Skeletal muscle satellite cell (primary cell): ENCODE data around the gene NAP1L4.
"Not testable (repeated sequence)": the region's sequence is repeated elsewhere in the genome, so short reads cannot be mapped to it uniquely, and the experiment has no call there.

Experiments
- H3K27me3 ChIP-seq: 2 replicates; pipeline ENCODE4 v1.7.0; 2013; ENCODE audit warnings: low read length; ENCODE audit not compliant: control insufficient read depth, insufficient read depth
- H3K36me3 ChIP-seq: 2 replicates; pipeline ENCODE4 v1.7.0; 2013; ENCODE audit warnings: mild to moderate bottlenecking, control low read depth, low read length; ENCODE audit not compliant: insufficient read depth
- H3K4me1 ChIP-seq: 2 replicates; pipeline ENCODE4 v1.7.0; 2013; ENCODE audit warnings: low read length; ENCODE audit not compliant: control insufficient read depth, insufficient read depth
- H3K4me2 ChIP-seq: 2 replicates; pipeline ENCODE4 v1.7.0; 2013; ENCODE audit warnings: mild to moderate bottlenecking, low read length
- H3K4me3 ChIP-seq: 2 replicates; pipeline ENCODE4 v1.7.0; 2013; ENCODE audit warnings: low read length
- H3K9ac ChIP-seq: 2 replicates; pipeline ENCODE4 v1.7.0; 2013; ENCODE audit warnings: mild to moderate bottlenecking, low read depth, low read length, moderate library complexity
- H3K9me3 ChIP-seq: replicated peaks from 2 replicates; pipeline ENCODE4 v1.7.0; 2013; ENCODE audit warnings: mild to moderate bottlenecking, control low read depth, low read length

NAP1L4 gene

DNA sequence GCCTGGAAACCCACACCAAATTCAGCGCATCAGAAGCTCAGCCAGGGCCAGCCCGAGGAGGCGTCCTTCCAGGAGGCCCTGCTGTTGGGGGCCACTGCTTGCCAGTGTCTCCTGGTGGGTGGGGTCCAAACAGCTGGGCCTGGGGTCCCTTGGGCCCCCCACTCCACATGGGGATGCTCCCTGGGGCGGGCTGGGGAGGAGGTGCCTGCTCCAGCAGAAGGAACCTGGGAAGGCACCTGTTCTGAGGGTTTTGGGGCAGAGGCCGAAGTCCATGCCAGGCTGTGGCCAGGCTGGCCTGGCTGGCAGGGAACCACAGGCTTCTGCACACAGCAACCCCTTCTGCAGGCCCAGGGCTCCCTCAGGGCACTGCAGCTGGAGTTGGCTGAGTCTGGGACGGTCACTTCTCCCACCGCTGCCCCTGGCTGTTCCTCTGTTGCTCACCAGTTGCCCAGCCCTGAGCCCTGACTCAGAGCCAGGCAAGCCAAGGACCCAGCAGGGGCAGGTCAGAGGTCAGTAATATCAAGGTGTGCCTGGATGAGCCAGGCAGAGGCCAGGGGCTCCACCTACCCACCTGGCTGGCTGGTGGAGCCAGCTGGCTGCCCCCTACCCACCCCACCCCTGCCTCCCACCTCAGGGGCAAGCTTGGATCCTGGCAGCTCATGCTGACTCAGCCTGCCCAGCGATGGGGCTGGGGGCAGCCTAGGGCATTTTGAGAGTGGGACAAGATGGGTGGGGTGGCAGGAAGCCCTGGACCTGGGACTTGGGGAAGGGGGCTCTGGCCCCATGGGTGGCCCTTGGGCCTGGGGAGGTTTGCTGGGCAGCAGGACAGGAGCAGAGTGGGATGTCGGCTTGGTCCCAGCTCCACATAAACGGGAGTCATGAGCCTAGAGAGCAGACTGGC, 51.0 kb downstream of the NAP1L4 start:
- Histone ChIP-seq H3K9ac (peak overlapping the region; percentile 26), H3K27me3 (no peaks in the 10 kb centered on the region), H3K4me3 (no peak overlapping the region)

DNA sequence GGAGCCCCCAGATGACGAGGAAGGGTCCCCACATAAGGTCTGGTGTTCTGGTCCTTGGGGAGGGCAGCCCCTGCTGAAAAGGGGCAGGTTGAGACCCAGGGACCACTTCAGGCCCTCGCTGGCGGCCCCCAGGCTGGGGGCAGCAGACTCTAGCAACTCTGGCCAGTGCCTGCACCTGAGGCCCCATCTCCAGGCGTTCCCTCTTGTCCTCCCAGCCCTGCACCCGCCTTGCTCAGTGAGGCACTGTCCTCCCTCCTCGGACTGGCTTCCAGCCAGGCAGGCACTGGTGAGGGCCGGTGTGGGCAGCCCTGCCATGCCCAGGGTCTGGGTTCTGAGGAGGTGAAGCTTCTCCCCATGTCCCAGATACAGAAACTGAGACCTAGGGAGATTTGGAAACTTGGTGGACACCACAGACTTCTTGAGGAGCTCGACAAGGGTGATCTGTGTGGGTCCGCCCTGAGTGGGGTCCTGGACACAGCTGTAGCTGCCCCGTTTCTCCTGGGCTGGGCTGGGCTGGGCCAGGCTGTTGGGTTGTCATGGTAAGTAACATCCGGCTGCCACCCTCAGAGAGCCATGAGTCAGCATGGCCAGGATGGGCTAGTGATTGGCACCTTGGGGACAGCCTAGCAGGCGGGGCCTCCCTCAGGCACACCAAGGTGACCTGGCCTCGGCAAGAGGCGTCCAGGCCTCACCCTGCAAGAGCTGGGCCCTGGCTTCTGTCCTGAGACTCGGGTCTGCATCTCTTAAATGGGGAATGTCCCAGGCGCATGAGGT, 51.8 kb downstream of the NAP1L4 start:
- no peak overlapping the region for H3K4me3 ChIP-seq

More for the DNA sequence above, 51.0 kb downstream of the NAP1L4 start:
- Histone ChIP-seq H3K4me1 (peaks cover 40% of the 10 kb centered on the region), H3K9me3 (peaks cover 6% of the 10 kb centered on the region), H3K4me2 (peak overlapping the region; percentile 53), H3K36me3 (peaks cover 8% of the 10 kb centered on the region)

DNA sequence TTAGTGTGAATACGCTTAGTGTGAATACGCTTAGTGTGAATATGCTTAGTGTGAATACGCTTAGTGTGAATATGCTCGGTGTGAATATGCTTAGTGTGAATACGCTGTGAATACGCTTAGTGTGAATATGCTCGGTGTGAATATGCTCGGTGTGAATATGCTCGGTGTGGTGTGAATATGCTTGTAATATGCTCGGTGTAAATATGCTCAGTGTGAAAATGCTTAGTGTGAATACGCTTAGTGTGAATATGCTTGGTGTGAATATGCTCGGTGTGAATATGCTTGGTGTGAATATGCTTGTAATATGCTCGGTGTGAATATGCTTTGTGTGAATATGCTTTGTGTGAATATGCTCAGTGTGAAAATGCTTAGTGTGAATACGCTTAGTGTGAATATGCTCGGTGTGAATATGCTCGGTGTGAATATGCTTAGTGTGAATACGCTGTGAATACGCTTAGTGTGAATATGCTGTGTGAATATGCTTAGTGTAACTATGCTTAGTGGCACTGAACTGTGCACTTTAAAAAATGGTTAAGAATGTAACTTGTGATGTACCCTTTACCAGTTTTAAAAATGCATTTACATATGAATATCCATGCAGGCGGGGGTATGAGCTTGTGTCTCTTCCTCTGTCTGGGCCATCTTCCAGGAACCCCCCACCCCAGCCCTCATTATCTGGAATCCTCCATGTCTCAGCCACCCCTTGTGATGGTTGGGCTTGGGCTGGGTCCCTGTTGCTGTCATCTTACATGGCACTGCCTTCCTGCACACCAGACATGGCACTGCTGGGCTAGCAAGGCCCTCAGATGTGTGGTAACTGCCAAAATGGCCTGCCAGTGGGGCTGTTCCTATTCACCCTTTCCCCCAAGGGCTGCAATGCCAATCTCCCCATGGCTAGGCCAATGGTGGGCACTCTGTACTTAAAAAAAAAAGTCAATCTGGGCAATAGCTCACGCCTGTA, 53.4 kb downstream of the NAP1L4 start:
- not testable (repeated sequence) for H3K4me3 ChIP-seq, H3K9me3 ChIP-seq, H3K4me2 ChIP-seq, H3K27me3 ChIP-seq, H3K36me3 ChIP-seq, H3K9ac ChIP-seq
- peaks cover 22% of the 10 kb centered on the region for H3K4me1 ChIP-seq

More for the DNA sequence above, 51.8 kb downstream of the NAP1L4 start:
- peak overlapping the region; percentile 60 for H3K9ac ChIP-seq
- H3K4me2 ChIP-seq = peak overlapping the region; percentile 53
- H3K27me3 ChIP-seq = no peaks in the 10 kb centered on the region
- H3K36me3 ChIP-seq = peaks cover 8% of the 10 kb centered on the region
- H3K9me3 ChIP-seq = peaks cover 6% of the 10 kb centered on the region
- H3K4me1 ChIP-seq = peaks cover 33% of the 10 kb centered on the region

DNA sequence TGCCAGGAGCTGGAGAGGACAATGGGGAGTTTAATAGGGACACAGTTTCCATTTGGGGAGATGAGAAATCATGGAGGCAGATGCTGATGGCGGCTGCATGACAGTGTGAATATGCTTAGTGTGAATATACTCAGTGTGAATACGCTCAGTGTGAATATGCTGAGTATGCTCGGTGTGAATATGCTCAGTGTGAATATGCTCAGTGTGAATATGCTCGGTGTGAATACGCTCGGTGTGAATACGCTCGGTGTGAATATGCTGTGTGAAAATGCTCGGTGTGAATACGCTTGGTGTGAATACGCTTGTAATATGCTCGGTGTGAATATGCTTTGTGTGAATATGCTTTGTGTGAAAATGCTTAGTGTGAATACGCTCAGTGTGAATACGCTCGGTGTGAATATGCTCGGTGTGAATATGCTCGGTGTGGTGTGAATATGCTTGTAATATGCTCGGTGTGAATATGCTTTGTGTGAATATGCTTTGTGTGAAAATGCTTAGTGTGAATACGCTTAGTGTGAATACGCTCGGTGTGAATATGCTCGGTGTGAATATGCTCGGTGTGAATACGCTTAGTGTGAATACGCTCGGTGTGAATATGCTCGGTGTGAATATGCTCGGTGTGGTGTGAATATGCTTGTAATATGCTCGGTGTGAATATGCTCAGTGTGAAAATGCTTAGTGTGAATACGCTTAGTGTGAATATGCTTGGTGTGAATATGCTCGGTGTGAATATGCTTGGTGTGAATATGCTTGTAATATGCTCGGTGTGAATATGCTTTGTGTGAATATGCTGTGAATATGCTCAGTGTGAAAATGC, 54.3 kb downstream of the NAP1L4 start:
- not testable (repeated sequence) for H3K4me2 ChIP-seq, H3K36me3 ChIP-seq, H3K27me3 ChIP-seq, H3K9ac ChIP-seq, H3K4me3 ChIP-seq, H3K9me3 ChIP-seq
- H3K4me1 ChIP-seq = peaks cover 27% of the 10 kb centered on the region

DNA sequence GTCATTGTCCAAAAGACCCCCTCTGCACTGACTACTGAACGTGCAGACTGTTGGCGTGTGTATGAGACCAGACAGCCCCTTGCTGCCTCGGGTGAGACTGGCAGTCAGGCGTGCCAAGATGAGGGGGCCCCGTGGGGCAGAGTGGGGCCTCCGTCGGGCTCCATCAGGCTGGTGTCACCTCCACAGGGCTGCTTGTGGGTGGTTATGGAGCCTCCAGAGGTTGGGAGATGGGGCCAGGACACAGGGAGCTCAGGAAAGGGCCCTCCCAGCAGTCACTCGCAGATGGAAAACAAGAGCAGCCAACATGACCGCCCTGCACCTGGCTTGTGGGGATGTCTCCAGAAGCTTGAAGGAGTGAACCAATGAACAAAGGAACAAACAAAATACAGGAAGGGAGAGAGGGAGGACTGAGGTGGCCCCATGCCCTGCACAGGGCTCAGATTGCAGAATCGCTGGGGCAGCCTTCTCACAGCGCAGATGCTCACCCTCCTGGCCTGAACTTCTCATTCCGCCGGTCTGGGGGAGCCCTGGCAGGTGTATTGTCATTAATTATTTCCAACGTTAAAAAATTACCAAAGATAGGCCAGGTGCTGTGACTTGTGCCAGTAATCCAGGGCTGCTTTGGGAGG, 57.4 kb downstream of the NAP1L4 start:
- H3K4me3 ChIP-seq = no peak overlapping the region
- H3K4me2 ChIP-seq = no peak overlapping the region
- peaks cover 27% of the 10 kb centered on the region for H3K4me1 ChIP-seq
- H3K27me3 ChIP-seq = no peaks in the 10 kb centered on the region
- H3K9me3 ChIP-seq = peaks cover 6% of the 10 kb centered on the region
- H3K9ac ChIP-seq = no peak overlapping the region
- no peaks in the 10 kb centered on the region for H3K36me3 ChIP-seq

DNA sequence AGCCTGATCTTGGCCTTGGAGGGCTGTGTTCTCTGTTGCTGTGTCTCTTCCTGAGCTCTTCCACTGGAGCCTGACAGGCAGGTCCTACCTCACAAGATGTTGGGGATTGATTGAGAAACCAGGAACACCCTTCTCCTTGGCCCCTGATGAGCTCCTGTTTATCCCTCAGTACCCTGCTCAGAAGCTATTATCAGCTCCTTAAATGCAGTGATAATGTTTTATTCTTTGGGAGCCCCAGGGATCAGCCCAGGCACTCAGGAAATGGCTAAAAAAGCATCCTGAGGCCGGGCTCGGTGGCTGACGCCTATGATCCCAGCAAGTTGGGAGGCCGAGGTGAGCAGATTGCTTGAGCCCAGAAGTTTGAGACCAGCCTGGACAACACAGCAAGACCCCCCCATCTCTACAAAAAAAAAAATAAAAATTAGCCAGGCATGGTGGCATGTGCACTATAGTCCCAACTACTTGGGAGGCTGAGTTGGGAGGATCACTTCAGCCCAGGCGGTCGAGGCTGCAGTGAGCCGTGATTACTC, 58.0 kb downstream of the NAP1L4 start:
- Histone ChIP-seq H3K4me2 (no peak overlapping the region), H3K4me3 (no peak overlapping the region), H3K36me3 (no peaks in the 10 kb centered on the region), H3K27me3 (no peaks in the 10 kb centered on the region), H3K9ac (no peak overlapping the region), H3K4me1 (peaks cover 29% of the 10 kb centered on the region), H3K9me3 (peaks cover 6% of the 10 kb centered on the region)

DNA sequence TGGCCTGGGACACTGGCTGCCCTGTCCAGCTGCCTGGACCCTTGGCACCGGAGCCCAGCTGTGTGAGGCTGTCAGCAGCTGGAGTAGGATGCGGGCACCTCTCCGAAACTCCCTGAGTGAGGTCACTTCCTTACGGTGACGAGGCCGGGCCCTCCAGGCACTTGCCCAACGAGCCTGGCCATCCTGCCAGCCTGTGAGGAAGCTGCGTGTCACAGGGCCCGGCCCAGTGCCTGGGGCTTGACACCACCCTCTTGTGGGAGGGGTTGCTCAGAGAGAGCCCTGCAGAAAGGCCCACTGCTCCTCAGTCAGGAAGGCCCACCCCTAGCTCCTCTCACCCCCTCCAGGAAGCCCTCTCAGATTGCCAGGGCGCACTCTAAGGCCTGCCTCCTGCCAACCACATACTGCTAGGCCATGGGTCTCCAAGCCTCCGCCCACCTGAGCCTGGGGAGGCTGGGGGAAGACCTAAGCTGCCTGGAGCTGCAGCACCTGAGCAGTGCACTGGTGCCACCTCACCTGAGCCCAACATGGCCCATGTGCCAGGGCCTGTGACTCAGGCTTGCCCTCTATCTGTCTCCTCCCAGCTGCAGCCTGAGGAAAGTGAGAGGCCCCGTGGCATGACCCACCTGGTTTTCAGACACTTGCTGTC, 58.6 kb downstream of the NAP1L4 start:
- peak overlapping the region; percentile 70 for H3K4me2 ChIP-seq
- peak overlapping the region; percentile 56 for H3K9ac ChIP-seq
- peaks cover 29% of the 10 kb centered on the region for H3K4me1 ChIP-seq
- peak overlapping the region; percentile 17 for H3K4me3 ChIP-seq
- no peaks in the 10 kb centered on the region for H3K36me3 ChIP-seq
- peaks cover 6% of the 10 kb centered on the region for H3K9me3 ChIP-seq
- H3K27me3 ChIP-seq = no peaks in the 10 kb centered on the region

DNA sequence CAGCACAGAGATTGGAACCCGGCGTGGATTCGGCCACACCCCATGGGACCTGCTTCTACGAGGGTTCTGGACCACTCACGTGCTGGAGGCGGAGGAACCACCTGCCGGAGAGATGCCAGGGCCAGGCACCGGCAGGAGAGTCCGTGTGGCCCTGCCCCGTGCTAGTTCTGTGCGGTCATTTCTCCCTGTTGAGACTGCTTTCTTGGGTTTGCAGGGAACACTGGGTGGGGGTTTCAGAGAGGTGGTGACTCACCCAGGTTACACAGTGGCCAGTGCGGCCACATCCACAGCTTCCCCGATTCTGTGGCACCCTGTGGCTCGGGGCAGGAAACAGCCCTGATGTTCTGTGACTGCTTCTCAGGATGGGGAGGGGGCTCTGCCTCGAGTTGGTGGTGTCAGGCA, 59.3 kb downstream of the NAP1L4 start:
- Histone ChIP-seq H3K9me3 (peaks cover 5% of the 10 kb centered on the region), H3K36me3 (no peaks in the 10 kb centered on the region), H3K4me1 (peaks cover 33% of the 10 kb centered on the region), H3K9ac (peak overlapping the region; percentile 56), H3K27me3 (no peaks in the 10 kb centered on the region), H3K4me3 (peak overlapping the region; percentile 17), H3K4me2 (peak overlapping the region; percentile 70)

DNA sequence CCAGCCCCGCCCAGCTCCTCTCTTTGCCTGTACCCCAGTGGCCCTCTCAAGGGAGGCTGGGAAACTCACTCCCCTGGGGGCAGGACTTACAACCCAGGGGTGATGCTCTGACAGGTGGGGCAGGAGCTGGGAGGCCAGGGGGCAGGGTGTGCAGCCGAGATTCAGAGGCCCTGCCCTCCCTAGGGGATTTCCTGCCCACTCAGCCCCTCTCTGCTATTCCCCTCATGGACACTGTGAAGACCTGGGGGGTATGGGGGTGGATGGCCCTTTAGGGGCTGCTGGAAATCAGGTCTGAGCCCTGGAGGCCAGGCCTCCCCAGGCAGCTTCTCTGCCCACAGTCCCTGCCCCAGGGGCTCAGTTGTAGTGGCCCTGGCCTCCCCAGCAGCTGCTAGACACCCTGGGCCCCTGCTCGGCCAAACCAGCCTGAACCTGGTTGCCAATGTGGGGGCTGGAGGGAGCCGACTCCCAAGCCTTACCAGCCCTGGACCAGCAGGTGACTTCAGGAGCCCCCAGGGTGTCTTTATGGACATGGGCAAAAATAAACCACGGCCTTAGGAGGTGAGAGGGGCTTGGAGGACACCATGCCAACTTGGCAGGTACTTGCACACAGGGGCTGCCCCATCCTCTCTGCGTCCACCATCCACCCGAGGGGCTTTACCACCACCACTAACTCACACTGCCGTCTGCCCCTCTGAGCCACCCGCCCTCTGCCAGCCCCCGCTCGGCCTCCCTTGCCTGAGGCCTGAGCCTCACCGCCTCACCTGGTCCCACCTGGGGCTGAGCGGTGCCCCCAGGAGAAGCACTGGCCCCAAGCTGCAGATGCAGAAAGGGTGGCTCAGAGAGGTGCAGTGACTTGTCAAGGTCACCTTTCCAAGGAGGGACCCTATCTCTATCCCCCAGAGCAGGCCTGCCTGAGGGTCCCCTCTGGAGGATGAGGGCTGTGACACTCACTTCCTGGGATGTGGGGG, 60.1 kb downstream of the NAP1L4 start:
- Histone ChIP-seq H3K27me3 (no peaks in the 10 kb centered on the region), H3K9me3 (no peaks in the 10 kb centered on the region), H3K4me3 (no peak overlapping the region), H3K9ac (no peak overlapping the region), H3K4me2 (no peak overlapping the region), H3K4me1 (peaks cover 41% of the 10 kb centered on the region), H3K36me3 (no peaks in the 10 kb centered on the region)
